RWPE2 (cell line): ENCODE data around the gene YPEL1.

ENCODE experiments used
- ATAC-seq: fragments of 200-7000 bp; cut with Tn5 transposase; 3 replicates; pipeline ENCODE4 v1.9.1; 2021; ENCODE audit warnings: low read depth
- DNase-seq: peaks from one replicate; pipeline ENCODE4 v3.0.0-alpha.2; 2020; ENCODE audit warnings: low spot score
- H3K27ac ChIP-seq: fragments of 450-650 bp; 2 replicates; pipeline ENCODE4 v1.5.1; 2017; ENCODE audit warnings: mild to moderate bottlenecking; ENCODE audit not compliant: poor library complexity, severe bottlenecking
- H3K27me3 ChIP-seq: fragments of 250-450 bp; sonication (Bioruptor Pico); 2 replicates; pipeline ENCODE4 v1.5.1; 2021; ENCODE audit warnings: mild to moderate bottlenecking, moderate library complexity; ENCODE audit not compliant: insufficient read depth, poor library complexity, severe bottlenecking
- H3K36me3 ChIP-seq: fragments of 250-450 bp; sonication (Bioruptor Pico); 2 replicates; pipeline ENCODE4 v1.5.1; 2020; ENCODE audit warnings: low read depth, mild to moderate bottlenecking, moderate library complexity
- H3K4me1 ChIP-seq: fragments of 250-450 bp; sonication (Bioruptor Pico); 2 replicates; pipeline ENCODE4 v1.5.1; 2021; ENCODE audit warnings: mild to moderate bottlenecking, moderate library complexity; ENCODE audit not compliant: insufficient read depth, poor library complexity, severe bottlenecking
- H3K4me3 ChIP-seq: fragments of 250-450 bp; sonication (Bioruptor Pico); 2 replicates; pipeline ENCODE4 v1.5.1; 2021; ENCODE audit warnings: mild to moderate bottlenecking, moderate library complexity; ENCODE audit not compliant: severe bottlenecking
- H3K9me3 ChIP-seq: fragments of 250-450 bp; sonication (Bioruptor Pico); 2 replicates; pipeline ENCODE4 v1.5.1; 2021; ENCODE audit warnings: mild to moderate bottlenecking, moderate library complexity; ENCODE audit not compliant: severe bottlenecking
- TF ChIP-seq, protein P1 (sequence below): fragments of 450-650 bp; IDR thresholded peaks from one replicate; pipeline ENCODE4 v1.5.1; 2017; ENCODE audit warnings: mild to moderate bottlenecking, moderate library complexity; ENCODE audit not compliant: poor library complexity, severe bottlenecking

The YPEL1 gene

DNA sequence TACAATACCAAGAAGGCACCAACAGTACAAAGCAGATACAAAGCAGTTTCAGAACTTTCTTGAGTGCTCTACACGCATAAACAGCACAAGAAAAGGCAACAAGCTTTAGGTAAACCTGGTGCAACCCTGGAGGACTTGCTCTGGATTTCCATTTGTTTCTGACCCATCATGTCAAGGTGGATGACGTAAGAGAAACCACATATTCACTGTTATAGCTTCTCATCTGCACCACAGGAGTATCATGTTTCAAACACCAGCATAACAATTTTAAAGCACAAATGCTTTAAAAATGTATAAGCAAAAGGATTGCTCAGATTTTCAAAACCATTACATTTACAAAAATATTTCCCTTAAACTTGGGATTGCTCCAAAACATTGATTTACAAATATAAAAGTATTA is 25.0 kb upstream of the YPEL1 start:
- H3K27ac ChIP-seq: no peak overlapping the region
- TF ChIP-seq, protein P1, sequence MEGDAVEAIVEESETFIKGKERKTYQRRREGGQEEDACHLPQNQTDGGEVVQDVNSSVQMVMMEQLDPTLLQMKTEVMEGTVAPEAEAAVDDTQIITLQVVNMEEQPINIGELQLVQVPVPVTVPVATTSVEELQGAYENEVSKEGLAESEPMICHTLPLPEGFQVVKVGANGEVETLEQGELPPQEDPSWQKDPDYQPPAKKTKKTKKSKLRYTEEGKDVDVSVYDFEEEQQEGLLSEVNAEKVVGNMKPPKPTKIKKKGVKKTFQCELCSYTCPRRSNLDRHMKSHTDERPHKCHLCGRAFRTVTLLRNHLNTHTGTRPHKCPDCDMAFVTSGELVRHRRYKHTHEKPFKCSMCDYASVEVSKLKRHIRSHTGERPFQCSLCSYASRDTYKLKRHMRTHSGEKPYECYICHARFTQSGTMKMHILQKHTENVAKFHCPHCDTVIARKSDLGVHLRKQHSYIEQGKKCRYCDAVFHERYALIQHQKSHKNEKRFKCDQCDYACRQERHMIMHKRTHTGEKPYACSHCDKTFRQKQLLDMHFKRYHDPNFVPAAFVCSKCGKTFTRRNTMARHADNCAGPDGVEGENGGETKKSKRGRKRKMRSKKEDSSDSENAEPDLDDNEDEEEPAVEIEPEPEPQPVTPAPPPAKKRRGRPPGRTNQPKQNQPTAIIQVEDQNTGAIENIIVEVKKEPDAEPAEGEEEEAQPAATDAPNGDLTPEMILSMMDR: no peak
- H3K4me3 ChIP-seq: no peak overlapping the region
- peaks cover 8% of the 10 kb centered on the region for H3K9me3 ChIP-seq
- DNase-seq (no peak), ATAC-seq (peak; percentile 35; the same call in 1 of the 3 replicates)
- no peaks in the 10 kb centered on the region for H3K27me3 ChIP-seq
- H3K4me1 ChIP-seq: peaks cover 3% of the 10 kb centered on the region
- H3K36me3 ChIP-seq: peaks cover 38% of the 10 kb centered on the region

- peaks cover 12% of the 10 kb centered on the region for H3K9me3 ChIP-seq
- no peak overlapping the region for H3K4me3 ChIP-seq
- ATAC-seq: no peak
- peaks cover 3% of the 10 kb centered on the region for H3K4me1 ChIP-seq
- no peaks in the 10 kb centered on the region for H3K27me3 ChIP-seq
- DNase-seq: no peak
- H3K36me3 ChIP-seq: peaks cover 30% of the 10 kb centered on the region
- TF ChIP-seq, protein P1: no peak
- no peak overlapping the region for H3K27ac ChIP-seq
Observed at GRCh38 chr22:21759646-21760376, 24.2 kb upstream of the YPEL1 start.

DNA sequence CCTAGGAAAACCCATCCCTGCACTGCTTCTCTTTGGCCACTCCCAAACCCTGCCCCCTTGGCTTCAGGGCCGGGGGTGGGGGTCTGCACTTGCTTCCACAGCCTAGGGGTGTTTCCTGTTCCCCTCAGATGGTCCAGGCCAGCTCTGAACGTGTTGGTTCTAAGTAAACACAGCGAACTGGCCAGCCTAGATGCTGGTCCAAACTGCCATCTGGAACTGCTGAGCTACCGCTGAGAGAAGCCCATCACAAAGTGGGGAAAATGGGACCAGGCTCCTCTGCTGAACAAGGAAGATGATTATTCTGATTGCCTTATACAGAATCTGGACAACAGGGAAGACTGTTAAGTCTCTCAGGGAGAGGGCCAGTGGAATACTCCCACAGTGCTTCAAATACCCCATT is 23.5 kb upstream of the YPEL1 start:
- Histone ChIP-seq H3K9me3 (peaks cover 15% of the 10 kb centered on the region), H3K4me3 (no peak overlapping the region), H3K36me3 (peaks cover 25% of the 10 kb centered on the region), H3K4me1 (peaks cover 3% of the 10 kb centered on the region), H3K27me3 (no peaks in the 10 kb centered on the region), H3K27ac (no peak overlapping the region)
- TF ChIP-seq, protein P1: no peak
- ATAC-seq (no peak), DNase-seq (no peak)

GRCh38 chr22:21758091-21758864 is 22.7 kb upstream of the YPEL1 start:
- TF ChIP-seq, protein P1: no peak
- Histone ChIP-seq H3K4me1 (peaks cover 3% of the 10 kb centered on the region), H3K36me3 (peaks cover 17% of the 10 kb centered on the region), H3K27ac (no peak overlapping the region), H3K27me3 (no peaks in the 10 kb centered on the region), H3K9me3 (peaks cover 17% of the 10 kb centered on the region), H3K4me3 (no peak overlapping the region)
- ATAC-seq (no peak), DNase-seq (no peak)

DNA sequence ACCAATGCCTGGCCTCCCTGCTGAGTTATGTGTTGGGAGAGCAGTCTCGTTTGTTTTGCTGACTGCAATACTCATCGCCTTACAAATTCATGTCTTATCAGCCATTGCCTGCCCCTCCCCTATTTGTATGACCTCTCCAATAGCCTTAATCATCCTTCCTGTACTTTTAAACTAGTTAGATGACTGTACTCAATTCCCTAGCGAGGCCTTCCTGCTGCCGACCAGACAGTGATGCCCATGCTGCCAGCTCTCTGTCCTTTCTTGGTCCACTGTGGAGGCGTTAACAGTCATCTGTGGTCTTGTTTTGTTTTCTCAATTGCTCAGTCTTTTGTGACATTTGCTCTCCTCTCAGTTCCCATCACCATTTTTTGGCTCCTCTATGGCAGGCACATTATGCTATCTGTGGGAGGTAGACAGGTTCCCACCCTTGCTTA is 20.3 kb upstream of the YPEL1 start:
- no peaks in the 10 kb centered on the region for H3K36me3 ChIP-seq
- DNase-seq: no peak

More for the DNA sequence above, 20.3 kb upstream of the YPEL1 start:
- H3K27ac ChIP-seq: no peak overlapping the region
- no peak overlapping the region for H3K4me3 ChIP-seq
- H3K4me1 ChIP-seq: peaks cover 3% of the 10 kb centered on the region
- peaks cover 23% of the 10 kb centered on the region for H3K9me3 ChIP-seq
- peak; percentile 76 for ATAC-seq
- no peaks in the 10 kb centered on the region for H3K27me3 ChIP-seq
- TF ChIP-seq, protein P1: no peak
